GM18499 (cell line): Measurements from ENCODE around the gene EFNA2.

ENCODE experiments used
- ATAC-seq: cut with Tn5 transposase; IDR thresholded peaks from one replicate; pipeline ENCODE4 v1.9.1; 2021; ENCODE audit warnings: moderate number of reproducible peaks; ENCODE audit not compliant: insufficient read depth, unreplicated experiment

The EFNA2 gene

GRCh38 chr19:1350867-1351266 lies 65.2 kb downstream of the EFNA2 start:
- no peak for ATAC-seq
